GM12878 (cell line): ENCODE results near the gene PHF20.
"Not testable (repeated sequence)": the region's sequence is repeated elsewhere in the genome, so short reads cannot be mapped to it uniquely, and the experiment has no call there.

Experiments
- CTCF ChIP-seq, 3 experiments: IDR thresholded peaks in 2 of 3; conservative IDR thresholded peaks in 1 of 3; 2 replicates each; pipeline ENCODE4 v1.5.1; 2011; ENCODE audit warnings: low read depth in 3 of 3, low read length in 3 of 3, mild to moderate bottlenecking in 3 of 3, control low read depth in 2 of 3, moderate library complexity in 2 of 3, inconsistent platforms in 1 of 3, mixed read lengths in 1 of 3; ENCODE audit not compliant: control insufficient read depth in 2 of 3, insufficient read depth in 1 of 3; ENCODE audit errors: extremely low read depth in 1 of 3
- E2F4 ChIP-seq: IDR thresholded peaks from 2 replicates; pipeline ENCODE4 v1.6.1; 2012; ENCODE audit warnings: low read depth, low read length, improper control_type of control experiment
- EGR1 ChIP-seq, 2 experiments: IDR thresholded peaks; 1 replicate in 1 of 2; 2 replicates in 1 of 2; pipeline ENCODE4 v1.6.1; 2011 to 2012; ENCODE audit warnings: low read depth in 2 of 2, low read length in 2 of 2, borderline replicate concordance in 1 of 2, mild to moderate bottlenecking in 1 of 2, moderate library complexity in 1 of 2
- EP300 ChIP-seq, 2 experiments: fragments of 150-350 bp in 1 of 2; IDR thresholded peaks; 2 replicates each; pipeline ENCODE4 v1.6.1; 2011 to 2012; ENCODE audit warnings: low read depth in 2 of 2, low read length in 2 of 2, borderline replicate concordance in 1 of 2, improper control_type of control experiment in 1 of 2, inconsistent platforms in 1 of 2; ENCODE audit not compliant: control insufficient read depth in 1 of 2
- EZH2 ChIP-seq: IDR thresholded peaks from 2 replicates; pipeline ENCODE4 v1.6.1; 2012; ENCODE audit warnings: low read depth, mild to moderate bottlenecking, control low read depth, inconsistent platforms, low read length, borderline replicate concordance; ENCODE audit not compliant: control insufficient read depth
- HDAC6 ChIP-seq: fragments of 200-600 bp; sonication (generic); IDR thresholded peaks from one replicate; pipeline ENCODE4 v1.8.0; 2017; ENCODE audit warnings: antibody characterized with exemption; ENCODE audit not compliant: unreplicated experiment
- KDM1A ChIP-seq: fragments of 200-600 bp; sonication (generic); IDR thresholded peaks from 2 replicates; pipeline ENCODE4 v1.6.1; 2016; ENCODE audit warnings: borderline replicate concordance
- MAX ChIP-seq: IDR thresholded peaks from 2 replicates; pipeline ENCODE4 v1.6.1; 2012; ENCODE audit warnings: low read depth, low read length, improper control_type of control experiment
- NRF1 ChIP-seq: conservative IDR thresholded peaks from 2 replicates; pipeline ENCODE4 v1.6.1; 2011; ENCODE audit warnings: mild to moderate bottlenecking, low read depth, low read length, improper control_type of control experiment
- POLR2A ChIP-seq: IDR thresholded peaks from 2 replicates; pipeline ENCODE4 v1.6.1; 2011; ENCODE audit warnings: low read depth, mild to moderate bottlenecking, low read length
- SP1 ChIP-seq: IDR thresholded peaks from one replicate; pipeline ENCODE4 v1.6.1; 2011; ENCODE audit warnings: low read depth, low read length
- SREBF2 ChIP-seq: IDR thresholded peaks from 2 replicates; pipeline ENCODE4 v1.6.1; 2012; ENCODE audit warnings: mild to moderate bottlenecking, low read length
- USF2 ChIP-seq: IDR thresholded peaks from 2 replicates; pipeline ENCODE4 v1.6.1; 2011; ENCODE audit warnings: low read depth, low read length, improper control_type of control experiment, borderline replicate concordance
- TF ChIP-seq, protein P1 (sequence below): IDR thresholded peaks from 2 replicates; pipeline ENCODE4 v1.6.1; 2012; ENCODE audit warnings: mild to moderate bottlenecking, low read depth, low read length

- not testable (repeated sequence) for TF ChIP-seq EP300 (IDR thresholded peaks at IDR 0.05; ENCODE audit: borderline replicate concordance in 1 of 2, control insufficient read depth in 1 of 2, low read depth in 2 of 2, low read length in 2 of 2); E2F4; EZH2; MAX; CTCF (IDR thresholded peaks at IDR 0.05 in 2 of 3, conservative IDR thresholded peaks at IDR 0.05 in 1 of 3; ENCODE audit: control insufficient read depth in 2 of 3, extremely low read depth in 1 of 3, insufficient read depth in 1 of 3, low read depth in 3 of 3, low read length in 3 of 3); USF2; KDM1A; SREBF2; POLR2A; SP1; NRF1; HDAC6; EGR1 (IDR thresholded peaks at IDR 0.05; ENCODE audit: borderline replicate concordance in 1 of 2, low read depth in 2 of 2, low read length in 2 of 2)
- TF ChIP-seq, protein P1, sequence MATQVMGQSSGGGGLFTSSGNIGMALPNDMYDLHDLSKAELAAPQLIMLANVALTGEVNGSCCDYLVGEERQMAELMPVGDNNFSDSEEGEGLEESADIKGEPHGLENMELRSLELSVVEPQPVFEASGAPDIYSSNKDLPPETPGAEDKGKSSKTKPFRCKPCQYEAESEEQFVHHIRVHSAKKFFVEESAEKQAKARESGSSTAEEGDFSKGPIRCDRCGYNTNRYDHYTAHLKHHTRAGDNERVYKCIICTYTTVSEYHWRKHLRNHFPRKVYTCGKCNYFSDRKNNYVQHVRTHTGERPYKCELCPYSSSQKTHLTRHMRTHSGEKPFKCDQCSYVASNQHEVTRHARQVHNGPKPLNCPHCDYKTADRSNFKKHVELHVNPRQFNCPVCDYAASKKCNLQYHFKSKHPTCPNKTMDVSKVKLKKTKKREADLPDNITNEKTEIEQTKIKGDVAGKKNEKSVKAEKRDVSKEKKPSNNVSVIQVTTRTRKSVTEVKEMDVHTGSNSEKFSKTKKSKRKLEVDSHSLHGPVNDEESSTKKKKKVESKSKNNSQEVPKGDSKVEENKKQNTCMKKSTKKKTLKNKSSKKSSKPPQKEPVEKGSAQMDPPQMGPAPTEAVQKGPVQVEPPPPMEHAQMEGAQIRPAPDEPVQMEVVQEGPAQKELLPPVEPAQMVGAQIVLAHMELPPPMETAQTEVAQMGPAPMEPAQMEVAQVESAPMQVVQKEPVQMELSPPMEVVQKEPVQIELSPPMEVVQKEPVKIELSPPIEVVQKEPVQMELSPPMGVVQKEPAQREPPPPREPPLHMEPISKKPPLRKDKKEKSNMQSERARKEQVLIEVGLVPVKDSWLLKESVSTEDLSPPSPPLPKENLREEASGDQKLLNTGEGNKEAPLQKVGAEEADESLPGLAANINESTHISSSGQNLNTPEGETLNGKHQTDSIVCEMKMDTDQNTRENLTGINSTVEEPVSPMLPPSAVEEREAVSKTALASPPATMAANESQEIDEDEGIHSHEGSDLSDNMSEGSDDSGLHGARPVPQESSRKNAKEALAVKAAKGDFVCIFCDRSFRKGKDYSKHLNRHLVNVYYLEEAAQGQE = not testable (repeated sequence)
Measured at GRCh38 chr20:35744492-35744841, 27.3 kb upstream of the PHF20 start.
